ENCODE measurements around the gene ANKRD40.

GRCh38 chr17:50664788-50665458 is 42.8 kb downstream of the ANKRD40 start:
- TF ChIP-seq CTCF (IDR thresholded peaks at IDR 0.05) (no peak), POLR2A (IDR thresholded peaks at IDR 0.05) (no peak)
